ENCODE data around the gene ODC1.

GRCh38 chr2:10392100-10392499, 56.0 kb downstream of the ODC1 start:
- TF ChIP-seq, protein P1, sequence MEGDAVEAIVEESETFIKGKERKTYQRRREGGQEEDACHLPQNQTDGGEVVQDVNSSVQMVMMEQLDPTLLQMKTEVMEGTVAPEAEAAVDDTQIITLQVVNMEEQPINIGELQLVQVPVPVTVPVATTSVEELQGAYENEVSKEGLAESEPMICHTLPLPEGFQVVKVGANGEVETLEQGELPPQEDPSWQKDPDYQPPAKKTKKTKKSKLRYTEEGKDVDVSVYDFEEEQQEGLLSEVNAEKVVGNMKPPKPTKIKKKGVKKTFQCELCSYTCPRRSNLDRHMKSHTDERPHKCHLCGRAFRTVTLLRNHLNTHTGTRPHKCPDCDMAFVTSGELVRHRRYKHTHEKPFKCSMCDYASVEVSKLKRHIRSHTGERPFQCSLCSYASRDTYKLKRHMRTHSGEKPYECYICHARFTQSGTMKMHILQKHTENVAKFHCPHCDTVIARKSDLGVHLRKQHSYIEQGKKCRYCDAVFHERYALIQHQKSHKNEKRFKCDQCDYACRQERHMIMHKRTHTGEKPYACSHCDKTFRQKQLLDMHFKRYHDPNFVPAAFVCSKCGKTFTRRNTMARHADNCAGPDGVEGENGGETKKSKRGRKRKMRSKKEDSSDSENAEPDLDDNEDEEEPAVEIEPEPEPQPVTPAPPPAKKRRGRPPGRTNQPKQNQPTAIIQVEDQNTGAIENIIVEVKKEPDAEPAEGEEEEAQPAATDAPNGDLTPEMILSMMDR (IDR thresholded peaks at IDR 0.05; ENCODE audit: borderline replicate concordance, extremely low read depth, low read length, poor library complexity, severe bottlenecking) = no peak
- no peak for TF ChIP-seq EZH2 (IDR thresholded peaks at IDR 0.05; ENCODE audit: borderline replicate concordance, low read depth, low read length, severe bottlenecking)
